ENCODE measurements around the gene NLN.
"Not testable (repeated sequence)": the region's sequence is repeated elsewhere in the genome, so short reads cannot be mapped to it uniquely, and the experiment has no call there.

The NLN gene

GRCh38 chr5:65831276-65831675 lies 109.3 kb downstream of the NLN start:
- no peak for DNase-seq (ENCODE audit: low read depth)
- H3K4me3 ChIP-seq (ENCODE audit: low read length): no peak overlapping the region
- no peak for TF ChIP-seq CTCF (conservative IDR thresholded peaks at IDR 0.05; ENCODE audit: low read depth, low read length)

GRCh38 chr5:65832152-65832551 lies 110.1 kb downstream of the NLN start:
- no peak for TF ChIP-seq CTCF (conservative IDR thresholded peaks at IDR 0.05; ENCODE audit: low read depth, low read length)
- no peak overlapping the region for H3K4me3 ChIP-seq (ENCODE audit: low read length)
- DNase-seq (ENCODE audit: low read depth): no peak

GRCh38 chr5:65832603-65833228 lies 110.7 kb downstream of the NLN start:
- no peak for DNase-seq (ENCODE audit: low read depth)
- no peak for TF ChIP-seq CTCF (conservative IDR thresholded peaks at IDR 0.05; ENCODE audit: low read depth, low read length)
- H3K4me3 ChIP-seq (ENCODE audit: low read length): no peak overlapping the region

GRCh38 chr5:65833780-65834179 lies 111.8 kb downstream of the NLN start:
- no peak for DNase-seq (ENCODE audit: low read depth)
- H3K4me3 ChIP-seq (ENCODE audit: low read length): no peak overlapping the region
- no peak for TF ChIP-seq CTCF (conservative IDR thresholded peaks at IDR 0.05; ENCODE audit: low read depth, low read length)

DNA sequence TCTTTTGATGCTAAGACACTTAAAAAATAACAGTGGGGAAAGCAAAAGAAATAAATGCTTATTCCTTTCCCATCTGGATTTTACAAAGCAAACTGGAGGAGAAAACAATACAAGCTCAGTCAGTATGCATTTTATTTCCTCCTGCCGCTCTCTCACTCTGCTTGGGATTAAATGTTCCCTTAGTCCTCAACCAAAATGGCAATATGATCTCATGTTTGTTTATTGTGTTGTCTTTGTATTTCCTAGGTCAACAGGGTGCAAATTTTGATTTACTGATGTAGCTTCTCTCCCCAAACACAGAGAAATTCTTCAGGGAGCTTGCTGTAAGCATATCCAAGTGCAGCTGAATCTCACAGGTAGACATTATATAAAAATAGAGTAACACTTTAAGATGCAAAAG lies 112.3 kb downstream of the NLN start:
- no peak for DNase-seq (ENCODE audit: low read depth)
- no peak for TF ChIP-seq CTCF (conservative IDR thresholded peaks at IDR 0.05; ENCODE audit: low read depth, low read length)
- H3K4me3 ChIP-seq (ENCODE audit: low read length): no peak overlapping the region

GRCh38 chr5:65835191-65835590 lies 113.2 kb downstream of the NLN start:
- no peak overlapping the region for H3K4me3 ChIP-seq (ENCODE audit: low read length)
- DNase-seq (ENCODE audit: low read depth): no peak
- no peak for TF ChIP-seq CTCF (conservative IDR thresholded peaks at IDR 0.05; ENCODE audit: low read depth, low read length)

GRCh38 chr5:65837139-65837538 lies 115.1 kb downstream of the NLN start:
- no peak for TF ChIP-seq CTCF (conservative IDR thresholded peaks at IDR 0.05; ENCODE audit: low read depth, low read length)
- DNase-seq (ENCODE audit: low read depth): no peak
- H3K4me3 ChIP-seq (ENCODE audit: low read length): no peak overlapping the region

DNA sequence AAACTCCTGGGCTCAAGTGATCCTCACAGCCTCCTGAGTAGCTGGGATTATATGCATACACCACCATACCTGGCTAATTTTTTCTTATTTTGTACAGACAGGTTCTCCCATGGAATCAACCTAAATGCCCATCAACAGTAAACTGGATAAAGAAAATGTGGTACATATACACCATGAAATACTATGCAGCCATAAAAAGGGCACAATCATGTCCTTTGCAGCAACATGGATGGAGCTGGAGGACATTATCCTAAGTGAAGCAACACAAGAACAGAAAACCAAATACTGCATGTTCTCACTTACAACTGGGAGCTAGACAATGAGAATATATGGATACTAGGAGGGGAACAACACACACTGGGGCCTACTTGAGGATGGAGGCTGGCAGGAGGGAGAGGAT lies 117.2 kb downstream of the NLN start:
- DNase-seq (ENCODE audit: low read depth): not testable (repeated sequence)

More for the DNA sequence above, 117.2 kb downstream of the NLN start:
- not testable (repeated sequence) for H3K4me3 ChIP-seq (ENCODE audit: low read length)
